ENCODE data around the gene TNFRSF6B.

GRCh38 chr20:63731410-63731809, 35.0 kb downstream of the TNFRSF6B start:
- TF ChIP-seq EZH2 (IDR thresholded peaks at IDR 0.05; ENCODE audit: low read depth) (no peak), CTCF (conservative IDR thresholded peaks at IDR 0.05) (no peak)

All from PC-9 (cell line).